Epithelial cell of proximal tubule (primary cell): Measurements from ENCODE around the gene C10orf90. TPM values are rescaled to one million over a fixed set of nuclear protein-coding genes. Genes with fewer than 3 reads are reported as not detected.
A peak's percentile ranks its signal among the peaks of the same experiment; 100 is the strongest.

Source experiments
- DNase-seq: peaks from one replicate; pipeline ENCODE4 v3.0.0-alpha.2; 2011; ENCODE audit warnings: low read depth
- H3K4me3 ChIP-seq: 2 replicates; pipeline ENCODE4 v1.5.1; 2011; ENCODE audit warnings: low read depth, mild to moderate bottlenecking, low read length
- CTCF ChIP-seq: conservative IDR thresholded peaks from 2 replicates; pipeline ENCODE4 v1.5.1; 2012; ENCODE audit warnings: low read depth, mild to moderate bottlenecking, low read length
- total RNA-seq: library from RNA; depleted of rRNA; stranded (reverse); fragments of >200 nt; gene quantifications from 2 replicates; pipeline ENCODE4 v1.2.3, GENCODE V29; 2015

C10orf90 gene
- total RNA-seq, 1 donor from 2014 or later, result not detected

- no peak overlapping the region for H3K4me3 ChIP-seq
- peak; percentile 87 for TF ChIP-seq CTCF
- peak; percentile 13 for DNase-seq
These were observed 166.3 kb downstream of the C10orf90 start for GRCh38 chr10:126504063-126504760.

GRCh38 chr10:126503392-126504062 is 167.0 kb downstream of the C10orf90 start:
- DNase-seq, result no peak
- H3K4me3 ChIP-seq, result no peak overlapping the region
- no peak for TF ChIP-seq CTCF

- H3K4me3 ChIP-seq, result no peak overlapping the region
- no peak for DNase-seq
- TF ChIP-seq CTCF, result no peak
These were observed 168.1 kb downstream of the C10orf90 start for GRCh38 chr10:126502441-126502840.

- H3K4me3 ChIP-seq, result no peak overlapping the region
- no peak for DNase-seq
- TF ChIP-seq CTCF, result no peak
These were observed 168.7 kb downstream of the C10orf90 start for GRCh38 chr10:126501828-126502227.

GRCh38 chr10:126500866-126501265 is 169.6 kb downstream of the C10orf90 start:
- peak; percentile 14 for TF ChIP-seq CTCF
- H3K4me3 ChIP-seq, result no peak overlapping the region
- DNase-seq, result peak; percentile 19

GRCh38 chr10:126500185-126500584 is 170.3 kb downstream of the C10orf90 start:
- DNase-seq, result no peak
- H3K4me3 ChIP-seq, result no peak overlapping the region
- TF ChIP-seq CTCF, result no peak

- H3K4me3 ChIP-seq, result no peak overlapping the region
- TF ChIP-seq CTCF, result no peak
- no peak for DNase-seq
These were observed 170.7 kb downstream of the C10orf90 start for GRCh38 chr10:126499744-126500143.
